HG02759 (cell line): ENCODE measurements around the gene PDCD4.
"Not testable (repeated sequence)": the region's sequence is repeated elsewhere in the genome, so short reads cannot be mapped to it uniquely, and the experiment has no call there.

Experiments used
- ATAC-seq: cut with Tn5 transposase; IDR thresholded peaks from one replicate; pipeline ENCODE4 v1.9.1; 2021; ENCODE audit warnings: mild to moderate bottlenecking, moderate library complexity; ENCODE audit not compliant: unreplicated experiment

PDCD4 gene

GRCh38 chr10:110880012-110880411, 8.3 kb downstream of the PDCD4 start:
- ATAC-seq: no peak

- ATAC-seq: no peak
Observed at GRCh38 chr10:110881247-110881646, 9.5 kb downstream of the PDCD4 start.

- ATAC-seq: no peak
Observed at GRCh38 chr10:110881905-110882304, 10.2 kb downstream of the PDCD4 start.

GRCh38 chr10:110883924-110884323, 12.2 kb downstream of the PDCD4 start:
- ATAC-seq: no peak

GRCh38 chr10:110885932-110886674, 14.4 kb downstream of the PDCD4 start:
- ATAC-seq: no peak

GRCh38 chr10:110887560-110887959, 15.8 kb downstream of the PDCD4 start:
- ATAC-seq: no peak

GRCh38 chr10:110892602-110893288, 21.0 kb downstream of the PDCD4 start:
- ATAC-seq: no peak

GRCh38 chr10:110893559-110894179, 21.9 kb downstream of the PDCD4 start:
- peak; percentile 79 for ATAC-seq

GRCh38 chr10:110897184-110897583, 25.5 kb downstream of the PDCD4 start:
- ATAC-seq: no peak

- no peak for ATAC-seq
Observed at GRCh38 chr10:110898391-110898790, 26.7 kb downstream of the PDCD4 start.

GRCh38 chr10:110900983-110901382, 29.3 kb downstream of the PDCD4 start:
- no peak for ATAC-seq

GRCh38 chr10:110901954-110902819, 30.5 kb downstream of the PDCD4 start:
- ATAC-seq: no peak

GRCh38 chr10:110903280-110904278, 31.9 kb downstream of the PDCD4 start:
- peak; percentile 74 for ATAC-seq

- ATAC-seq: no peak
Observed at GRCh38 chr10:110910138-110910537, 38.4 kb downstream of the PDCD4 start.

- no peak for ATAC-seq
Observed at GRCh38 chr10:110912374-110912773, 40.6 kb downstream of the PDCD4 start.

- no peak for ATAC-seq
Observed at GRCh38 chr10:110914431-110914830, 42.7 kb downstream of the PDCD4 start.

- no peak for ATAC-seq
Observed at GRCh38 chr10:110915035-110915434, 43.3 kb downstream of the PDCD4 start.

- not testable (repeated sequence) for ATAC-seq
Observed at GRCh38 chr10:110915600-110915999, 43.9 kb downstream of the PDCD4 start.

GRCh38 chr10:110916554-110917346, 45.0 kb downstream of the PDCD4 start:
- no peak for ATAC-seq
